Glutamatergic neuron (in vitro differentiated cells): ENCODE results near the gene DPT. TPM values are rescaled to one million over a fixed set of nuclear protein-coding genes. Genes with fewer than 3 reads are reported as not detected.

ENCODE experiments used
- DNase-seq: peaks from one replicate; pipeline ENCODE4 v3.0.0; 2022
- H3K27ac Mint-ChIP-seq: one replicate; pipeline ENCODE4 v1.8.0; 2020; ENCODE audit warnings: mild to moderate bottlenecking, mixed read lengths, inconsistent platforms; ENCODE audit not compliant: unreplicated experiment
- H3K27me3 Mint-ChIP-seq: one replicate; pipeline ENCODE4 v1.8.0; 2020; ENCODE audit warnings: mild to moderate bottlenecking, moderate library complexity, mixed read lengths, inconsistent platforms; ENCODE audit not compliant: unreplicated experiment
- H3K36me3 Mint-ChIP-seq: one replicate; pipeline ENCODE4 v1.8.0; 2020; ENCODE audit warnings: mild to moderate bottlenecking, mixed read lengths, inconsistent platforms; ENCODE audit not compliant: unreplicated experiment
- H3K4me1 Mint-ChIP-seq: one replicate; pipeline ENCODE4 v1.8.0; 2020; ENCODE audit warnings: mild to moderate bottlenecking, low read depth, mixed read lengths, inconsistent platforms; ENCODE audit not compliant: unreplicated experiment
- H3K4me3 Mint-ChIP-seq: one replicate; pipeline ENCODE4 v1.8.0; 2020; ENCODE audit warnings: mild to moderate bottlenecking, mixed read lengths, inconsistent platforms; ENCODE audit not compliant: unreplicated experiment
- H3K9me3 Mint-ChIP-seq: one replicate; pipeline ENCODE4 v1.8.0; 2020; ENCODE audit warnings: mild to moderate bottlenecking, moderate library complexity, mixed read lengths, inconsistent platforms; ENCODE audit not compliant: unreplicated experiment
- long read RNA-seq: library from polyadenylated mRNA; unstranded; transcript quantifications from one replicate; pipeline ENCODE4 v2.0.0, GENCODE V29; 2020; ENCODE audit not compliant: unreplicated experiment
- total RNA-seq: library from RNA; stranded (reverse); fragmentation: NEBNext Ultra II Directional; extraction: Animal tissue kit (Norgen Biotek cat#: 25700); gene quantifications from one replicate; pipeline ENCODE4 v1.2.1, GENCODE V29; 2021; ENCODE audit not compliant: unreplicated experiment
- TF ChIP-seq, protein P1 (sequence below): fragments of 200-600 bp; sonication (generic); IDR thresholded peaks from one replicate; pipeline ENCODE4 v1.5.0; 2021; ENCODE audit not compliant: partially characterized antibody, unreplicated experiment

Gene DPT
- total RNA-seq: not detected
- long read RNA-seq: 0 reads

DNA sequence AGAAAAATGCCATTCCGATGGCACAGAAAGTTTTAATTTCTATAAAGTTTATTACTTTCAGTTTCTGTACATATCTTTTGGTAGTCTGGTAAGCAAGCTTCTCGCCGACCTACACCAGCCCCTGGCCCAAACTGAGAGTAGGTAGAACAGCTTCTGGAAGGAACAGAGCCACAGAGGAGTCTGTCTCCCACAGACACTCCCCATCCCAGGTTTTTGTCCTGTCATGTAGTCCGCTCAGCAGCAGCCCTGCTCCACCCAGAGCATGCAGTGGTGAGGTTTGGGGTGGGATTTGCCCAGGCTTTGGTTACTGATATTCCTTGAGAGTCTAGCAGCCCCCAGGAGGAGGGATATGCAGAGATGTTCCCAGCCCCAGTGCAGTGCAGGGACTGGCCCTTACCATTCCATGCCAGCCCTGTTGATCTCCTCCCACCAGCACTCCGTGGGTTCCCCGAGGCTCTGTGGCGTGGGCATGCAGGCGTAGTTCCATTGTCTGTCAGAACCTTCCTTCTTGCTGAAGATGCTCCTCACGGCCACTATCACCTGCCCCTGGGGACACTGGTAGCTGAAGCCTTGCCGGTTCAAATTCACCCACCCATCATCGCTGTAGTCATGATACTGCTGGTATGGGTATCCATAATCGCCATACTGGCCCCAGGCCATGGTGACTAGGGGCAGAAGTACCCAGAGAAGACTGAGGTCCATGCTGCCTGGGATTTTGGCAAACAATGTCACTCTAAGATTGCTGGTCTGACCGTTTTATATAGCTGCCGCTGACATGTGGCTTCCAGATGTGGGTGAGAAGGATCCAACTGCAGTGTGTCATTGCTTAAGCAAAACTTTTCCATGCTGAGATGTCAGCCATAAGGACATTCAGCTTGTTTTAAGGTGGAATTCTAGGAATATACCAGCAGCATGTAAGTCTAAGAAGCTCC is at the start of gene DPT:
DPT (minus strand) TSS at position 734 of the 932 bp plus-strand sequence; CDS start at position 702, 32 bp downstream.
- H3K4me1 Mint-ChIP-seq: peaks cover 6% of the 10 kb centered on the region
- TF ChIP-seq, protein P1, sequence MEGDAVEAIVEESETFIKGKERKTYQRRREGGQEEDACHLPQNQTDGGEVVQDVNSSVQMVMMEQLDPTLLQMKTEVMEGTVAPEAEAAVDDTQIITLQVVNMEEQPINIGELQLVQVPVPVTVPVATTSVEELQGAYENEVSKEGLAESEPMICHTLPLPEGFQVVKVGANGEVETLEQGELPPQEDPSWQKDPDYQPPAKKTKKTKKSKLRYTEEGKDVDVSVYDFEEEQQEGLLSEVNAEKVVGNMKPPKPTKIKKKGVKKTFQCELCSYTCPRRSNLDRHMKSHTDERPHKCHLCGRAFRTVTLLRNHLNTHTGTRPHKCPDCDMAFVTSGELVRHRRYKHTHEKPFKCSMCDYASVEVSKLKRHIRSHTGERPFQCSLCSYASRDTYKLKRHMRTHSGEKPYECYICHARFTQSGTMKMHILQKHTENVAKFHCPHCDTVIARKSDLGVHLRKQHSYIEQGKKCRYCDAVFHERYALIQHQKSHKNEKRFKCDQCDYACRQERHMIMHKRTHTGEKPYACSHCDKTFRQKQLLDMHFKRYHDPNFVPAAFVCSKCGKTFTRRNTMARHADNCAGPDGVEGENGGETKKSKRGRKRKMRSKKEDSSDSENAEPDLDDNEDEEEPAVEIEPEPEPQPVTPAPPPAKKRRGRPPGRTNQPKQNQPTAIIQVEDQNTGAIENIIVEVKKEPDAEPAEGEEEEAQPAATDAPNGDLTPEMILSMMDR: no peak
- no peak within 1 kb of the TSS for H3K27ac Mint-ChIP-seq
- no peaks in the 10 kb centered on the region for H3K9me3 Mint-ChIP-seq
- peaks cover 6% of the 10 kb centered on the region for H3K27me3 Mint-ChIP-seq
- DNase-seq: no peak
- no peak within 1 kb of the TSS for H3K4me3 Mint-ChIP-seq
- H3K36me3 Mint-ChIP-seq: no peaks in the 10 kb centered on the region

DNA sequence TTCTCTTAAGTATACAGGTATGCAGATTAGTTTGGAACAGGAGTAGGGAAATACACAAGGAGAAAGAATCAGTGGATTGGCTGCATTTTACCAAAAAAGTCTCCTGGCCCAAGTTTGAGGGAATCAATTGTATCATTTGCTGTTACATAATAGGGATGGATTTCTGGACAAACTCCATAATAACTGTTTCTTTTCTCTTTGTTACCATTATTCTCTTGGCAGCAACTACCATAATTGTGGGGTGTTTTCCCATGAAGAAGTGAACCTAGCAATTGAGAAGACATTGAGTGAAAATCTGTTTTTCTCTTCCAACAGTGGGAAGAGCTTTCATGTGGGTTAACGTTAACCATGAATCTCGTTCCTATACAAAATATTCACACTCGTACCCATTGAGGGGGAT is 46.4 kb upstream of the DPT start:
- no peak for DNase-seq
- no peaks in the 10 kb centered on the region for H3K36me3 Mint-ChIP-seq
- H3K27me3 Mint-ChIP-seq: no peaks in the 10 kb centered on the region
- H3K4me3 Mint-ChIP-seq: no peak overlapping the region
- no peak overlapping the region for H3K27ac Mint-ChIP-seq
- H3K9me3 Mint-ChIP-seq: no peaks in the 10 kb centered on the region
- TF ChIP-seq, protein P1: no peak
- peaks cover 5% of the 10 kb centered on the region for H3K4me1 Mint-ChIP-seq

DNA sequence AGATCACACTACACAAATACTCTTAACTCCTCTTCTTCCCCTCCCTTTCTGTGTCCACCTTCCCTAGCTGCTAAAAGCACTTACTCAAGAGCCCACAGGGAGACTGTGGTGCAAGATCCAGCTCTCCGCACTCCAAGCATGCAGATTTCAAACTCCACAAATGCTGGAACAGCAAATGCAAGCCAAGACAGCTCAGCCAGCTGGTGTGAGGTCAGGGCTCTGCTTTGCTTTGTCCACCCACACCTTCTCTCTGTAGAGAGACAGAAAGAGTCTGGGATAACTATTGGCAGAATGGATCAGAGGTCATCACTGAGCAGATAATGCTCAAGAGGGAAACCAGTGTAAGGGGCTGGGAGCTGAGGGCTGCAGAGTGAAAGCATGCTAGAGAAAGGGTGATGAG is 45.2 kb upstream of the DPT start:
- H3K4me1 Mint-ChIP-seq: peaks cover 5% of the 10 kb centered on the region
- H3K36me3 Mint-ChIP-seq: no peaks in the 10 kb centered on the region
- TF ChIP-seq, protein P1: no peak
- no peak overlapping the region for H3K27ac Mint-ChIP-seq
- no peaks in the 10 kb centered on the region for H3K27me3 Mint-ChIP-seq
- H3K4me3 Mint-ChIP-seq: no peak overlapping the region
- DNase-seq: no peak
- no peaks in the 10 kb centered on the region for H3K9me3 Mint-ChIP-seq

DNA sequence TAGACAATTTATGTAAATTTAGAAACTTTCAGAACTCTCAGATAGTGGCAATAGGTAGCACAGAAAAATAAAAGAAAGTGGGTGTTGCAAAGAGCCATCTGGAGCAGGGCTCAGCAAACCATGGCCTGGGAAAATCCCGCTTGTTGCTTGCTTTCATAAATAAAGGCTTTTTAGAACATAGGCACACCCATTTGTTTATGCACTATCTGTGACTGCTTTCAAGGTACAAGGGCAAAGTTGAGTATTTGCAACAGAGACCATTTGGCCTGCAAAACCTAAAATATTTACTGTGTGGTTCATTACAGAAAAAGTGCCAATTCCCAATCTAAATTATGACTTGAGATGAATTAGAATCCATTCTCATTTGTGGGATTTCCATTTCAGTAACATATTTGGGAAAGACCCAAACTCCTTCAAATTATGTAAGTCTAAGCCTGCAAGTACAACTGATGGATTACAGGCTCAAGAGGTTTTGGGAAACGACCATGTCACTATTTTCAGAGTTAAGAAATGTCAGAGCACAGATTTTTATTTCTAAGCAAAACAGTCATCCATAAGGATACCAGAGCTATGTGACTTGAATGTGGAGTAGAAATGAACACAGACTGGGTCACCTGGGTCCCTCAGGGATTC is 43.5 kb upstream of the DPT start:
- Mint-ChIP-seq H3K27me3 (no peaks in the 10 kb centered on the region), H3K4me1 (peaks cover 5% of the 10 kb centered on the region), H3K9me3 (no peaks in the 10 kb centered on the region), H3K36me3 (no peaks in the 10 kb centered on the region), H3K4me3 (no peak overlapping the region), H3K27ac (no peak overlapping the region)
- DNase-seq: no peak
- TF ChIP-seq, protein P1: no peak
